NCI-H82 treated with DMSO at 0.1 percent for 48 hours (cell line): ENCODE results near the gene GATA2.

Experiments
- DNase-seq: peaks from one replicate; lab custom pipeline; 2025; ENCODE audit not compliant: unreplicated experiment; lab: John Stamatoyannopoulos, UW

Gene GATA2

GRCh38 chr3:128492671-128493569 is at the start of gene GATA2:
Gene GATA2, minus strand, starts transcription at chr3:128493201. Its CDS starts 6,170 bp downstream, at chr3:128487031.
- no peak for DNase-seq

GRCh38 chr3:128541246-128541645 is 48.2 kb upstream of the GATA2 start:
- DNase-seq, result no peak

- no peak for DNase-seq
These were observed 46.4 kb upstream of the GATA2 start for GRCh38 chr3:128539376-128539775.

GRCh38 chr3:128537091-128537703 is 44.2 kb upstream of the GATA2 start:
- no peak for DNase-seq

DNA sequence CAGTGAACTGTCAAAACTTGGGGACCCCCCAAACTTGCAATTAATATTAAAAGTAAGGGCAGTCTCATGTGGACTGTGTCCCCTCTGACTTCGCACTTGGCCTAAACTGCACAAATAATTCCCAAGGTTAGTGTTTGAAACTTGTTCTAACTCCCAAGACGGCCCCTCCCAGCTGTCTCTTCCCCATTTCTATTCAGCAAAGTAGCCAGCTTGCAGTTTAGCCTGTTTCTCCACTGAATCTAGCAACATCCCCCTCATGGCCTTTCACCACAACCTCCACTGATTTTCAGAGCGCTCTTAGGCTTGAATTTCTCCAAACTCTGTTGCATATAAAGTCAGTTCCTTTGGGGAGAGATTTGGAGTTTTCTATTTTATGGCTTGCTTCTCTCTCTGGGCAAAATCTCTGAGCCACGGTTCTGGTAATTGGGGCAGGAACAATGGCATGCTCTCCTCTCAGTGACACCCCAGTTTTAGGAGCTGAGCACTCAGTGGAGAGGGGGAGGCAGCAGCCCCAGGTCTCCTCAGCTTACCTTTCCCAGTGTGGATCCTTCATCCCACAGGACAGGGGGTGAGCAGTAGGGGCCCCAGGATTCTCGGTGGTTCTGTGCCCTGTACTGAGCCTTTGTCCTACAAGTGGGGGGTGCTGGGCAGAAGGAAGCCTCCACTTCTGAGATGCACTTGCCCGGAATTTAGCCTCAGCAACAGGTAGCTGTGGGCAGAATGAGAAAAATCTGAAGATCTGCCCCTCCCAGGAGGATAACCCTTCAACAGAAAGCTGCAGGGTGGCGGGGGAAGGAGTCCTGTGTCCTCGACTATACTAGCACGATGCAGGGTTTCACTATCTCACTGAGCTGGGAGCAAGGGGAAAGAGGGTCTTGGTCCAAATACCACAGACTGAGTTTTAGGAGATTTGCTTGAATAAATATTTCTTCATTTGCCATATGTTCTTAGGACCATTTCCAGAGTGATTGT is 39.3 kb upstream of the GATA2 start:
- no peak for DNase-seq

DNA sequence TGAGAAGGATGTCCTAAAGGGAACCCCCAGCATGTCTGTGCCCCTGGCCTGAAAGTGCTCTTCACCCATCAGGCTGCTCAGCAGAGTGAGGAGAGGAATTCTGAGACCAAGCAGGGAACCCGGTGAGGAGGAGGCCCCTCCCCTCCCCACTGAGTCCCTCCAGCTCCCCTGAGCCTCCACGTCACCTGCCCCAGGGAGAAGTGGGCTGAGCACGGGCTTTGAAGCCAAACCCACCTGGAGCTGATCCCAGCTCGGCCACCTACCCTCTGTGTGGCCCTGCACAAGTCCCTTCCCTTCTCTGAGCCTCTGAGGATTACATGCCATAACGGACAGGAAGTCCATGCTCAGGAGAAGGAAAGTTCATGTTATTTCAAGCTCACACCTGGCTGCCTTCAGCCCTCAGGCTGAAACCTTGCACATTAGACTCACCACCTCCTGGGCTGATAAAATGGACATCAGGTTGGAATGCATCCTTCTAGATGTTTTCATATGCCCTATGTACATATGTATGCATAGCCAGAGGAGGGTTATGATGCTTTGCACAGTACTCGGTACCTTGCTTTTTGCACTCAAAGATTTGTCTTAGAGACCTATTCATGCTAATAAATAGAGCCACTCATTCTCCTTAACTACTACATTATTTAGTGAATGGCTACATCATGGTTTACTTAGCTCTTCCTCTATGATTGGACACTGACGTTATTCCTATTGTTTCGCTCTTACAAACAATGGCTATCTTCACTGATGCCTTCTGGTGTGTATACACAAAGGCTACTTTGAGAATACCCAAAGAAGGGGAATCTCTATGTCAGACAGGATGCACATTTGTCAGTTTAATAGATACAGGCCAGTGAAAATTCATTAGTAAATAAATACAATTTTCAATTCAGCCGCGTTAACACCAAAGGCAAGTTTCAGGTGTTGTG is 31.6 kb upstream of the GATA2 start:
- no peak for DNase-seq

DNA sequence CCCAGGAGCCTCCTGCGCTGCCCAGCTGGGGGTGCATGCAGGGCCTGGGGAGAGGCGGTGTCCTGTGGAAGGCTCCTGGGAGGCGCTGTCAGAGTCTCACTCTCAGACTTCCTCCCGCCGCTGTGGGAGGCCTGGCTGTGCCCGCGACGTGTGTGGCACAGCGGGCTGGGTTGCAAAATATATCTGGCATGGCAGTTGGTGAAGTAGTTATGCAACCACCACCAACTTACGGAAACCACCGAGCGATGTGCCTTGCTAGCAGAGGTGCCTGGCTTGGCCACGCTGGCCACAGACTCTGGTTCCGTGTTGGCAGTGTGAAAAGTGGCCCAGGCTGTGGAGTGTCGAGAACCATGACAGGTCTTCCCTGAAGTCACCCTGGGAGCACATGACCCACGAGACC is 30.6 kb upstream of the GATA2 start:
- DNase-seq, result no peak

- no peak for DNase-seq
These were observed 28.7 kb upstream of the GATA2 start for GRCh38 chr3:128521715-128522114.

DNA sequence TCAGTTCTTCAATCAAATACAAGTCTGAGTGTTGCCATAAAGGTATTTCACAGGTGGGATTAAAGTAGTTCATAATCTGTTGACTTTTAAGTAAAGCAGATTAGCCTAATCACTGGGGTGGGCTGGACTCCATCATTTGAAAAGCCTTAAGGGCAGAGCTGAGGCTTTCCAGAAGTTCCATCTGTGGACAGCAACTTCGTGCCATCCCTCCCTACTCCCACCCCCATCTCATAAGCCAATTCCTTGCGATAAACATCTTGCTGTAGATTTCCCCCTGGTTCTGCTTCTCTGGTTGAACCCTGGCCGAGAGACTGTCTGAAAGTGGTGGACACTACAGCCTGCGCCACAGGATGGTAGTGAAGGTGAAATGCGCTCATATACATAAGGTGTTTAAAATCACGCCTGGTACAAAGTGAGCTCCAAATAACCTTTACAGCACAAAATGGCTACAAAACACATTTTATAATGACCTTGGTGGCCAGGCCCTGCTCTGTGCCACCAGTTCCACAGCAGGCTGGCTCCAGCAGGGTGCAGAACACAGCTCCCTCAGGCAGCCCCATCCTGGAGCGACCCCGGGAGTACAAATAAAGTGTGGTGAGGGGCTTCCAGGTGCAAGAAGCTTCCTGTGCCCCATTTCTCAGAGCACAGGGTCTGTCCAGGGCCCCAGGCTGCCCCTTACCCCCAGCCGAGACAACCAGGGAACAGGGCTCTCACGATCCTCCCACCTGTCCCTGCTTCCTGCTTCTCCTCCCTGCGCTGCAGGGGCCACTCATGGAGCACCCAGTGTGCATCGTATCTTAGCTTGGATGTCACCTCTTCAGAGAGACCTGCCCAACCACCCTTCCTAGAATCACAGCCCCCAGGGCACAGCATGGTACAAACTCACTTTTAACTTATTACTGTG is 25.8 kb upstream of the GATA2 start:
- DNase-seq, result peak; percentile 50

GRCh38 chr3:128517648-128518047 is 24.6 kb upstream of the GATA2 start:
- DNase-seq, result no peak

DNA sequence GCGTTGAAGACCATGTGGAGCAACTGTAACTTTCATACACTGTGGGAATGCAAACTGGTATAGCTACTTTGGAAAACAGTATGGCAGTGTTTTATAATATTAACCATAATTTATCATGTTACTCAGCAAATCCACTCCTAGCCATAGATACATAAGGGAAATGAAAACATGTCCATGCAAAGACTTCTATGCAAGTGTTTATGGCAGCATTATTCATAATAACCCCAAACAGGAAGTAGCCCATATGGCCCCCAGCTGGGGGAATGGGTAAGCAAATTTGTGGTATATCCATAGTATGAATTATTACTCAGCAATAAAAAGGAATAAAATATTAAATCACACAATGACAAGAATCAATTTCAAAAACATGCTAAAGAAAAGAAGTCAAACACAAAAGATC is 23.0 kb upstream of the GATA2 start:
- DNase-seq, result no peak

- no peak for DNase-seq
These were observed 15.9 kb upstream of the GATA2 start for GRCh38 chr3:128508852-128509251.

DNA sequence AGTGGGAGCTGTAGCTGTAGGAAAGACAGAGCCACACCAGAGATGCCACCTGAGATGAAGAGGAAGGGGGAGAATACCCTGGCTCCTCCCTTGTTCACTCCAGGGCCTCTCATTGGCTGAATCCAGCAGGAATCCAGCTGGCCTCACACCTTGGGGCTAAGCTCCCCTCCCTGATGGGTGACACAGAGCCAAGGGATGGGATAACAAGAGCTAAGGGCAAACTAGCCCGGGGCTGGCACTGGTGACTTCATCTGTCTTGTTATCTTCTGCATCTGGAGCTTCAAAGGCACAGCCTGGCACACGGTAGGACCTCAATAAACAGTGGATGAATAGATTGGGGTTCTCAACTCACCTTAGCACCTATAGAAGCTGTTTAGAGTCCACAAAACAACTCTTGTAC is 13.8 kb upstream of the GATA2 start:
- DNase-seq, result no peak

- DNase-seq, result no peak
These were observed 12.8 kb upstream of the GATA2 start for GRCh38 chr3:128505771-128506170.

- DNase-seq, result no peak
These were observed 12.1 kb upstream of the GATA2 start for GRCh38 chr3:128504963-128505730.

- DNase-seq, result no peak
These were observed 11.5 kb upstream of the GATA2 start for GRCh38 chr3:128504533-128504915.

- DNase-seq, result no peak
These were observed 10.9 kb upstream of the GATA2 start for GRCh38 chr3:128503751-128504532.

- peak; percentile 13 for DNase-seq
These were observed 10.2 kb upstream of the GATA2 start for GRCh38 chr3:128503164-128503651.
